ENCODE measurements around the gene GEMIN5.

Gene GEMIN5

DNA sequence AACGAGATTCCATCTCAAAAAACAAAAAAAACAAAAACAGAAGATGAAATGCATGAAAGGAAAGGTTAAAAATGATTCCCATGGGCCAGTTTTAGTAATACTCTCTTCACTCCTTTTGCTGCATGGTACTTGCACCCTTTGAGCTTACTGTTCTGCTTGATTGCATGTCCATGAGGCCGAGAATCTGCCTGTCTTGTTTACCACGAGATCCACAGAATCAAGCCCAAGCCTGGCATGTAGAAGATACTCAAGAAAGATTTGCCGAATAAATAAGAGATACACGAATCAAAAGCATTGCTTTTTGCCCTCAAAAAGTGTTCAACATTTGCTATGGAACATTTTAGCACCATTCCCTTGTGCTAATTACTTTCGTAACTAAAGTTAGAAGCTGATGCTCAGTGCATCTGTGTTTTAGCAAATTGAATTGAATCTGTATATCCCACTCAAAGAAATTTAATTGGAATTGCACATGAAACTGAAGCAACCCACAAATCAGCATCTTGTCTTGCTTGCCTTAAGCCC lies 88.7 kb downstream of the GEMIN5 start:
- DNase-seq, result peak; percentile 22

DNA sequence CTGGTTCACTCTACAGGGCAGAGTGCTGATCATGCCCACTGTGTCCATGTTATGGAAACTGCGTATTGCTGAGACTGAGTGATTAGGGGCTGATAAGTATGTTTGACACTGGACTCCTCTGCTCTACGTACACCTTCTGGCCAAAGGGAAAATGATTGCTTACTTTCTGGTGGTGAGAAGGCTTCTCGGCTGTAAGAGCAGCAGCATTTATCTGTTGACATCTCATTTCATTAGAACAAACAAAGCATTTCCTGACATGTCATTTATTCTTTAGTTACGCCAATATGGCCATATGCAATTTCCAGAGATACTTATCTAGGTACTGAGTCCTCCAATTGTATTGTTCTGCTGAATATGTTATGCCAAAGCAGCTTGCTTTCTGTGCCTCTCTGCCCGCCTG lies 93.2 kb downstream of the GEMIN5 start:
- no peak for DNase-seq

DNA sequence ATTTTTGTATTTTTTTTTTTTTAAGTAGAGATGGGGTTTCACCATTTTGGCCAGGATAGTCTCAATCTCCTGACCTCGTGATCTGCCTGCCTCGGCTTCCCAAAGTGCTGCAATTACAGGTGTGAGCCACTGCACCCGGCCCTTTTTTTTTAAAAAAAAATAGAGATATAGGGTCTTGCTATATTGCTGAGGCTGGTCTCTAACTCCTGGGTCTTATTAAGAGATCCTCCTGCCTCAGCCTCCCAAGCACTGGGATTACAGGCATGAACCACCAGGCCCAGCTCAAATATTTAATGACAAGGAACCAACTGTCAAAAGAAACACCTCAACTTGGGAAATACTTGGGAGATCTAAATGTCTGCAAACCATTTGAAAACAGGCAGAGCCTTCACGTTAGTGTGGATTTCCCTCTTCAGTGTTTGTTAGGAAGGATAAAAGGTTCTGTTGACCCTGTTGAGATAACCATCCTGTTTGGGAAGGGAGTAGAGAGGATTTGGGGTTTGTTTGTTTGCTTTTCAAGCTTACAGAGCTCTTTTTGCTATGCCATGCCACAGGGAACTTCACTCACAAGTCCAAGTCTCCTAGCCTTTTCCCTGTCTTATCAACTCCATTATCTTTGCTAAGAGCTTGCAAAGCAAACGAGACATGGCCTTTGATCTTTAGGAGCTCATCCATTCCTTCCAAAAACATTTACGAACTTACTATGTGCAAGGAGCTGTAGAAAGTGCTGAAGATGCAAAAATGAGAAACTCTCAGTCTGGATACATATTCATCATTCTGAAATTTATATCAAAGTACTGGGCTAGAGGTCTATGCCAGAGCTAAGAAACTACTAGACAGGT lies 95.1 kb downstream of the GEMIN5 start:
- no peak for DNase-seq

DNA sequence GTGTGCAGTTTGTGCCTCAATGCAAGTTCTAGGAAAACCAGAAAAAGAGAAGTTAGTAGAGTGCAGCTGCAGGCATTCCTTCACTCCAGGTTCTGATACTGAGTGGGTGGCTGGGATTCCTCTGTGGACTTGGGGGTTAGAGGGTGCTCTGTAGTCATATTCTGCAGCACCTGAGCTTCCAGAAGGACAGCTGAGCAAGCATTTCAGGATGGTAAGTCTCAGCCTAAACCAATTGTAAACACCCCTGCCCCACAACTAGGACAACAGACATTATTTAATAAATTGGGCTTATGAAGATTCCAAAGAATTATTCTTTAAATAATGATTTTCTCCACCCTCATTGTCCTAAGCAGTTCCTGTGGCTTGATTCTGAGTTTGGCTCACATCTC lies 96.7 kb downstream of the GEMIN5 start:
- DNase-seq, result no peak

DNA sequence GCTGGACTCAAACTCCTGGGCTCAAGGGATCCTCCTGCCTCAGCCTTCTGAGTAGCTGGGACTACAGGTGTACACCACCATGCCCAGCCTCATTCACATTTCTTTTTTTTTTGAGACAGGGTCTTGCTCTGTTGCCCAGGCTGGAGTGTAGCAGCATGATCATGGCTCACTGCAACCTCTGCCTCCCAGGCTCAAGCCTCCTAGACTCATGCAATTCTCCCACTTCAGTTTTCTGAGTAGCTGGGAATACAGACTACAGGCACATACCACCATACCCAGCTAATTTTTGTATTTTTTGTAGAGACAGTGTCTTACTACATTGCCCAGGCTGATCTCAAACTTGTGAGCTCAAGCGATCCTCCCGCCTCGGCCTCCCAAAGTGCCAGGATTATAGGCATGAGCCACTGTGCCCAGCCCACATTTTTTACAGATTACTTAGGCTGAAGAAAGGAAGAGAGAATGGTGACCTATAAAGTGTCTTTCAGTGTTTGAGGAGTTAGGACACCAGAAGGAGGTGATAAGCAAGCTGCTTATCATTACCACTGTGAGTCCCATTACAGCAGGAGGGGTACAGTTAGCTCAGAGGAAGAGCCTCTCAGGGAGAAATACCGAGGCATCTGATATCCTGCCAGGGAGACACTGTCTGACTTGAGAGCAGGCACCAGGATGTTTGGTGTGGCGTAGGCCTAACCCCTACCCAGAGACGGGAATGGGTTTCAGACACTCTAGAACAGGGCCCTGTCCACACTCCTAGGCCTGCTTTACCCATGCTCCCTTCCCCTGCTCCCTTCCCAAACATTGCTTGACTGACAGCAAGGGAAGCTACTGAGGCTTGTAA lies 97.4 kb downstream of the GEMIN5 start:
- no peak for DNase-seq
